ENCODE results near the gene NPHP3.
"Not testable (repeated sequence)": the region's sequence is repeated elsewhere in the genome, so short reads cannot be mapped to it uniquely, and the experiment has no call there.

NPHP3 gene, protein sequence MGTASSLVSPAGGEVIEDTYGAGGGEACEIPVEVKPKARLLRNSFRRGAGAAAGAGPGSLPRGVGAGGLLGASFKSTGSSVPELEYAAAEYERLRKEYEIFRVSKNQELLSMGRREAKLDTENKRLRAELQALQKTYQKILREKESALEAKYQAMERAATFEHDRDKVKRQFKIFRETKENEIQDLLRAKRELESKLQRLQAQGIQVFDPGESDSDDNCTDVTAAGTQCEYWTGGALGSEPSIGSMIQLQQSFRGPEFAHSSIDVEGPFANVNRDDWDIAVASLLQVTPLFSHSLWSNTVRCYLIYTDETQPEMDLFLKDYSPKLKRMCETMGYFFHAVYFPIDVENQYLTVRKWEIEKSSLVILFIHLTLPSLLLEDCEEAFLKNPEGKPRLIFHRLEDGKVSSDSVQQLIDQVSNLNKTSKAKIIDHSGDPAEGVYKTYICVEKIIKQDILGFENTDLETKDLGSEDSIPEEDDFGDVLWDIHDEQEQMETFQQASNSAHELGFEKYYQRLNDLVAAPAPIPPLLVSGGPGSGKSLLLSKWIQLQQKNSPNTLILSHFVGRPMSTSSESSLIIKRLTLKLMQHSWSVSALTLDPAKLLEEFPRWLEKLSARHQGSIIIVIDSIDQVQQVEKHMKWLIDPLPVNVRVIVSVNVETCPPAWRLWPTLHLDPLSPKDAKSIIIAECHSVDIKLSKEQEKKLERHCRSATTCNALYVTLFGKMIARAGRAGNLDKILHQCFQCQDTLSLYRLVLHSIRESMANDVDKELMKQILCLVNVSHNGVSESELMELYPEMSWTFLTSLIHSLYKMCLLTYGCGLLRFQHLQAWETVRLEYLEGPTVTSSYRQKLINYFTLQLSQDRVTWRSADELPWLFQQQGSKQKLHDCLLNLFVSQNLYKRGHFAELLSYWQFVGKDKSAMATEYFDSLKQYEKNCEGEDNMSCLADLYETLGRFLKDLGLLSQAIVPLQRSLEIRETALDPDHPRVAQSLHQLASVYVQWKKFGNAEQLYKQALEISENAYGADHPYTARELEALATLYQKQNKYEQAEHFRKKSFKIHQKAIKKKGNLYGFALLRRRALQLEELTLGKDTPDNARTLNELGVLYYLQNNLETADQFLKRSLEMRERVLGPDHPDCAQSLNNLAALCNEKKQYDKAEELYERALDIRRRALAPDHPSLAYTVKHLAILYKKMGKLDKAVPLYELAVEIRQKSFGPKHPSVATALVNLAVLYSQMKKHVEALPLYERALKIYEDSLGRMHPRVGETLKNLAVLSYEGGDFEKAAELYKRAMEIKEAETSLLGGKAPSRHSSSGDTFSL (N-terminal part only)
- 12.8 to 16.2 reads per million in 2 donors for total RNA-seq

DNA sequence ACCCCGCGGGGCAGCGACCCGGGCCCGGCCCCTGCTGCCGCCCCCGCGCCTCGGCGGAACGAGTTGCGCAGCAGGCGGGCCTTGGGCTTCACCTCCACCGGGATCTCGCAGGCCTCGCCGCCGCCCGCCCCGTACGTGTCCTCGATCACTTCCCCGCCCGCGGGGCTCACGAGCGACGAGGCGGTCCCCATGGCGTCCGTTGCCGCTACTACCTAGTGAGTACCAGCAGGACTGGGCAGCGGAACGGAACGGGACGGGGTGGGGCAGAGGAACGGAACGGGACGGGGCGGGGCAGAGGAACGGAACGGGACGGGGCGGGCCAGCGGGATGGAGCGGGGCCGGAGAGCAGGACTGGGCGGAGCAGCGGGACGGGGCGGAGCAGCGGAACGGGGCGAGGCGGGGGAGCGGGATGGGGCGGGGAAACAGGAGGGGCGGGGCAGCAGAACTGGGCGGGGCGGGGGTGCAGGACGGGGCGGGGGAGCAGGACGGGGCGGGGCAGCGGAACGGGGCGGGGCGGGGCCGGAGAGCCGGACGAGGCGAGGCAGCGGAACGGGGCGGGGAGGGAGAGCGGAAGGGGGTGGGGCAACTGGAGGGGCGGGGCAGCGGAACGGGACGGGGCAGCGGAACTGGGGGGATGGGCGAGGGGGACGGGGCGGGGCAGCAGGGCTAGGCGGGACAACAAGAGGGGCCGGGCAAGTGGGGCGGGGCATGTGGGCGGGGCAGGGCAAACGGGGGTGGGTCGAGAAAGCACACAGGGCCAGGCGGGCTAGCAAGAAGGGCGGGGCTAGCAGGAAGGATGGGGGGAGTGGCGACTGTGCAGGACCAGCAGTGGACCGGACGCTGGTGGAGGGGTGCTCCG is at the start of gene NPHP3:
NPHP3 (minus strand) TSS at position 245 of the 859 bp plus-strand sequence; CDS start at position 191, 54 bp downstream.
- peak; percentile 81 to 97 (median 97) for DNase-seq

DNA sequence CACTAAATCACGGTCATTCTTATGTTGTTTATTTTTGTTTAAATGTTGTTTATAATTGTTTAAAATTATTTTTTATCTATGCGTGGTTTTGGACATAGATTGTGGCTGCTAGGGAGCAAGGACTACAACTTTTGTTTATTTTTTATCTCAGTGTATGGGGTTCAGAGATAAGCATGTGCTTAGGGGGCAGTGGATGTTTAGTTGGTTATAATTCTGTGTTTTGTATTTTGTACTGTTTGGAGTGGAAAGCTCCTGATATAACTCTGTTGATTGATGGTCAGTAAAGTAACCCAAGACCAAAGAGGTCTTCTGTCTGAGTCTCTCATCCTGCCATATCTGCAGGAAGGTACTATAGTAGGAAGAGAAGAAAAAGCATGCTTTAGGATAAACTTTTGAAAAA is 36.5 kb upstream of the NPHP3 start:
- no peak for DNase-seq

DNA sequence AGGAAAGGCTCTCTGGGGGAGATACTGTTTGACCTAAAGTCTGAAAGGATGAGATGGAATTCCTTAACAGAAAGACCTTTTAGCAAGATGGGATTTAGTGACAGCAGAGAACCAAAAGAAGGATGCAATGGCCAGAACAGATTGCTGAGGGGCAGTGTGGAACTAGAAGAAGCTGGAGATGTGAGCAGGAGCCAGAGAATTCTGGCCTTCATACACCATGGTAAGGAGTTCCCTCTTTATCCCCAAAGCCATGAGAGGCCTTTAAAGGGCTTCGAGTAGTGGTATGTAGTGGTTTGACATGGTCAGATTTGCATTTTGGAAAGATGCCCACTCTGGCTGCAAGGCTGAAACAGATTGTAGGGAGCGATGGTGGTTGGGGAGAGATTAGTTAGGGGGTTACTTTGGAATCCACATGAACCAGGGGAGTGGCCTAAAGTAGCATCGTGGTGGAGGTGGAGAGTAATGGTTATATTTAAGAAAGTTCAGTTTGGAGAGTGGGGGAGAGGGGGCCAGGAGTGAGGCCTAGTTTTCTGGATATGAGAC is 34.0 kb upstream of the NPHP3 start:
- no peak for DNase-seq

DNA sequence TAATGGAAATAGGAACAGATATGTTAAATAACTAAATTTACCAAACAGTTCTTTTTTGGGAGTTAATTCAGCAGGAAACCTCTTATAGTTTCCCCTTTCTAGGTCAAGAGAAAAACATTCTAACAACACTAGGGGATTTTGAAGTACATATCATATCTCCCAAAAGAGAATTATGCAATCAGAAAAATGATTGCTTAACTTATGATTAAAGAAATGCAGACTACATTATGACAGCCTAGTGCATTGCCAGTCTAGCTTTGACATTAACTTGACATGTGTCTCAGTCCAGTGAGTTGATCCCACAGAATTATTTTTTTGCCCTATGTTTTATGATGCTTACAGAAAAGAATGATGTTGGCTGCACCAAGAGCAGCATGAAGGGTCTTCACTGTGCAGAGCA is 31.7 kb upstream of the NPHP3 start:
- no peak for DNase-seq

DNA sequence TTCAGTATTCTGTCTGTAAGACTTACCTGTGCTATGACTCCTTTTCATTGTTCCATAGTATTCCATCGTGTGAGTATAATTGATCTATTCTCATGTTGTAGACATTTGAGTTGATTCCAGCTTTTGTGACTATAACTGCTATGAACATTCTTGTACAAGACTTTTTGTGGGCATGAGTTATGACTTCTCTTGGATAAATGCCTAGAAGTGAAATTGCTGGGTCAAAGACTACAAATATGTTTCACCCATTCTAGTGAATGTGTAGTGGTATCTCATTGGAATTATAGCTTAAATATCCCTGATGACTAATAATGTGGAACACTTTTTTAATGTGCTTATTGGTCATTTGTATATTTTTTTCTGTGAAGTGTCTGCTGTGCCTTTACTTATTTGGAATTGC is 27.6 kb upstream of the NPHP3 start:
- no peak for DNase-seq

DNA sequence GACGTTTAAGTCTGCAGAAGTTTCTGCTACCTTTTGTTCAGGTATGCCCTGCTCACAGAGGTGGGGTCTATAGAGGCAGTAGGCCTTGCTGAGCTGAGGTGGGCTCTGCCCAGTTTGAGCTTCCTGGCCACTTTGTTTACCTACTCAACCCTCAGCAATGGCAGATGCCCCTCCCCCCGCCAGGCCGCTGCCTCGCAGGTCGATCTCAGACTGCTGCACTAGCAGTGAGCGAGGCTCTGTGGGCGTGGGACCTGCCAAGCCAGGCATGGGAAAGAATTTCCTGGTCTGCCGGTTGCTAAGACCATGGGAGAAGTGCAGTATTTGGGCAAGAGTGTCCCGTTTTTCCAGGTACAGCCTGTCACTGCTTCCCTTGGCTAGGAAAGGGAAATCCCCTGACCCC is 24.5 kb upstream of the NPHP3 start:
- DNase-seq: not testable (repeated sequence)

DNA sequence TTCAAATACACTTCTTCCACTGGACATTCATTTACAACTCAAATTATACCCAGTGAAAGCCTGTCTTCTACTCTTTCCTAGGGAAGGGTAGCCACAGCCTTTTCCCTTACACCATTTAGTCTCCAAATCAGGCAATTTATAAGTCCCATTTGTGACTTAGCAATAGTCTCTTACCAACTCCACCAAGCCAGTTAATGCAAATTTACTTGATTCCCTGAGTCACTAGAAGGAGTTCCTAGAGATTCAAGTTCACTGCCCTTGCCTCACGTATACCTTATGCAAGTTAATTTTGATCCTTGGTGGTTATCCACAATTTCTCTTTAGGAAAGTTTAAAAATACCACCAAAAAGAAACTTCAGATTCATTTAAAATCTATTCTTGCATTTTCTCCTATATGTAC is 16.1 kb upstream of the NPHP3 start:
- no peak for DNase-seq

DNA sequence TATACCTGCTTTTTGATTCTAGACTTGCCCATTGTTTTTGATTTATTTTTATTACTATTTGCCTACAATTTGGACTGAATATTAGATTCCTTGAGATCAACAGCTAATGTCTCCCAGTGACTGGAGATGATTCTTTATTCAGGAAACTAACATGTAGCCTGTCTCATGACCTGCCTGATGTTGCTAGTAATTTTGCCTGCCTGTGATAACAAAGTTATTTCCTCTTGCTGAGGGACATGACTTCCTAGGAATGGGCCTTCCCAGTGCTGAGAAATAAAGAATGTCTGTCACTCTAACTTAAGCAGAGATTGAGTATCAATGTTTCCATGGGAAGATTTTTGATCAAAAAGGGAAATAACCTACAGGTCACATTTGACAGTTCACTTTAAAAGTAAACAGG is 13.4 kb upstream of the NPHP3 start:
- DNase-seq: no peak

DNA sequence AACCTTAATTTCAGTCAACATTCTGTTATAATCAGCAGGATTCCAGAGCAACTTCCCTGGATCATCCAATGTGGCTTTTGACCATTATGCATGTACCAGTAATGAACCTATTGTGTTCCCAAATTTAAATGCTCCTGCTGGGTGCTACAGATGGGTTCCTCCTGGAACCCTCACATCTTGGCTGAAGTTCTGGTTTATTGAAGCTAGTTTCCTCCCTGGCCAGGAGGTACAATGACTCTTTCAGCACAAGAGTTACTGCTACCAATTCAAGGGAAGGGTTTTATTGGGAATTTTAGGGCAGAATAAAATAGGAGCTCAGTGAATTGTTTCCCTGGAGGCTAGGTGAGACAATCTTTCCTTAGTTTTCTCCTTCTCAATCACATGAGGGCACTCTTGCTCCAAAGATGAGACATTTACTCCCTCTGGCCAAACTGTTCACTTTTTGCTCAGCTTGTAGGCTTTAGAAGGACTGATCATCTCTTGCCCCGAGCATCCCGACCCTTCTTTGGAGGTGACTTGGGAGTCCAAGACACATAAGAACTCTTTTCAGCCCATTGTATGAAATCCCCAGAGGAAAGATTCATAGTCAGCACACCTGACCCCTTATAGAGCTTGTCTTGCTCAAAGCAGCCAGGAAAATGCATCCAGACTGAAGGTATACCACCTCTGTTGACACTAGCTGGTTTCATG is 8.8 kb upstream of the NPHP3 start:
- DNase-seq: peak in 1 of 5 experiments; percentile 25

DNA sequence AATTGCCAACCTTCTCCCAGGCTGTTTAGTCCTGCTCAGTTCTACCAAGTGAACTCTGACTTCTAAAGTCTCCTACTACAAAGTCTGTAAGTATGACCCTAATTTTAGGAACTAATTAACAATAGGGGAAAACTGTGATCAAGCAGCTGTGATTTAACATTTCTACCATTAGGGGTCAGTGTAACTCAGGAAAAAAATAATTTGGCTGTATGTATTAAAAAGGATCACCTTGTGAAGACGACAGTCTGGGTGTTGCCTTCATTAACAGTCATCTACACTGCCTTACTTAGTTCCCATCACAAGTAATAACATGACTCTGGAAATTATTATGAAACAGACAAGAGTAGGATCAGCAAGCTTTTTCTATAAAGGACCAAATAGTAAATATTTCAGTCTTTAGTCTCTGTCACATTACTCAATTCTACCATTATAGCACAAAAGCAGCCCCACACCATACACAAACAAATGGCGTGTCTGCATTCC is 4.2 kb upstream of the NPHP3 start:
- DNase-seq: peak in 2 of 5 experiments; percentile 30 to 55

DNA sequence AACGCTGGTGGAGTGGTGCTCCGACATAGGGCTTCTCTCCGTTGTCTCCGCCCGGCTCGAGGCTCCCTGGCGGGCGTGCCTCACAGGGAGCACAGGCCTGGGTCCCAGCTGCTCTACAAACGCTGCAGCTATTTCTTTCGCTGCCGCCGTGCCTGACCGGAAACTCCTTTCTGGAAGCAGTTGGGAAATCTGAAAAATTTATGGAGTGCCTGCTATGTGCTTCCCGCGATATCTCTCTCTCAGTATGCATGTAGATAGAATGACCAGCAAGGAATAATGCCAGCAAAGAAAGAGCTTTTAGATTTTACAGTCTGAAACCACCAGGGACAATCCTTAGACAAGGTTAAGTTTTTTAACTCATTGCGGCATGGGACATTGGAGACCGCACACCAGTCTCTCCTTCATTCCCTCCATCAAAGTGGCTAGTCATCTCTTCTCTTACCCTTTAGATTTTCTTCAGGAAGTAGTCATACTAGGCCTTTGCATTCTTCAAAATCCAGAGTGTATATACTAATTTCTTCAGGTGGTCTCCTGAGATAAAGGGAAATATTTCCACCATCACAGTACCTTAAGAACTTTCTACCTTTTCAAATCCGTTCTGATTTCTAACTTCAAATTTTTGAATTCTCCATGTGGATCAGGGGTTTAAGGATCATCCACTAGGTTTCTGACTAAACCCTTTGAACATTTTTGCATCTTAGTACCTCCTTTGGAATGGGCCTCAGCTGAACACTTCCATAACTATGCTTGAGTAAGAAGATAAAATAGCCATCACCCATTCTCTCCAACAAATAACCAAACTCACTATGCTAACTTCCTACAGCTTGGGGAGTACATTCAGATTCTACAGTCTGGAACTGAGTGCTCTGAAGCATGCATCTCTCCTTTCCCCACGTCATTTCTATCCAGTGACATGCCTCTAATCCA is 1.1 kb upstream of the NPHP3 start:
- DNase-seq: no peak

DNA sequence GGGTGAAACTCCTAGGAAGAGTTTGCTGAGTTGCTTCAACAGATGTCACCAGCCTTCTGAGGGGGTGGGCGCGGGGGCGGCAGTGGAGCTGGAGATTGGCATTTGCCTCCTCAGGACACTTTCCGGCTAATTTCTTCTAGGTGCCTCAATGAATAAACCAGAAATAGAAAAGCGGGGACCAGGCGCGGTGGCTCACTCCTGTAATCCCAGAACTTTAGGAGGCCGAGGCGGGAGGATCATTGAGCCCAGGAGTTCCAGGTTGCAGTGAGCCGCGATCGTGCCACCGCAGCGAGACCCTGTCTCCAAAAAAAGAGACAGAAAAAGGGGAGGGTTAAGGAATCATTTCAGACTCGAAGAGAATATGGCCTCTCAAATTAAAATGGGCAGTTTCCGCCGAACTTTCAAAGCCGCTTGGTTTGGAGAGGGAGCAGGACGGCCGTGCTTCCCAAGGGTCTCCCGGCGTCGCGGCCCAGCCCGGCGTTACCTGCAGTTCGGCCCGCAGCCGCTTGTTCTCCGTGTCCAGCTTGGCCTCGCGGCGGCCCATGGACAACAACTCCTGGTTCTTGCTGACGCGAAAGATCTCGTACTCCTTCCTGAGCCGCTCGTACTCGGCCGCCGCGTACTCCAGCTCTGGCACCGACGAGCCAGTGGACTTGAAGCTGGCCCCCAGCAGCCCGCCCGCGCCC is 587 bp downstream of the NPHP3 start:
- DNase-seq: no peak

DNA sequence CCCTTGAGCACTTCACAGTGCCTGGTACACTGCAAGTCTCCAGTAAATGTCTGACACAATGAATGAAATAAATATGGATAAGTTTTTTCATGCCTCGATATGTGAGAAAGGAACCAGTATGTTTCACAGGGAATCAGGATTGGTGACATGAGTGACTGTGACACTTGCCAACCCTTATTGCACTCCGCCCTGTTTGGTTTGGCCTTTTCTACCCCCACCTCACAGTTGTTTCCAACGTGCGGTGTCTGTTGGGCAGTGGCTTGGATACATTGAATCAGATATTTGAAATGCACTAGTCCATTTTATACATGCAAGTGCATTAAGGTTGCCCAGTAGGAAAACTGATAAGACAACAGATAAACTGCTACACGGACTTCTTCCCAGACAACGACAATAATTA is 2.0 kb downstream of the NPHP3 start:
- no peak for DNase-seq

DNA sequence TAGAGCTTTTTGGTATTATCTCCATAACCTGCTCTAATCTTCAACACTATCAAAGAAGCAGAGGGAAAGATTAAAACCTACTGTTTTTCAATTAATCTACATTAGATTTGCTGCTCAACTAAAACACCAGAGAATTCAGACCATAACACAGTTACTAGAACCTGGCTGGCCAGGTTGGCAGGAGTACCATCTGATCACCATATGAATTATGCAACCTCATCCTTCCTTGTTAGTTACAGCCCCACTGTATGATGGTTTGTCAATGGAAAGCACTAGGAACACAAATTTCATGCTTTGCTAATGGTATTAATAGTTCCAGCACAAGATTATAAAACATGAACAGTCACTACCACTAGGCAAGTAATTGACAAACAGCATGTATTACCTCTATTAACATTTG is 5.8 kb downstream of the NPHP3 start:
- no peak for DNase-seq

DNA sequence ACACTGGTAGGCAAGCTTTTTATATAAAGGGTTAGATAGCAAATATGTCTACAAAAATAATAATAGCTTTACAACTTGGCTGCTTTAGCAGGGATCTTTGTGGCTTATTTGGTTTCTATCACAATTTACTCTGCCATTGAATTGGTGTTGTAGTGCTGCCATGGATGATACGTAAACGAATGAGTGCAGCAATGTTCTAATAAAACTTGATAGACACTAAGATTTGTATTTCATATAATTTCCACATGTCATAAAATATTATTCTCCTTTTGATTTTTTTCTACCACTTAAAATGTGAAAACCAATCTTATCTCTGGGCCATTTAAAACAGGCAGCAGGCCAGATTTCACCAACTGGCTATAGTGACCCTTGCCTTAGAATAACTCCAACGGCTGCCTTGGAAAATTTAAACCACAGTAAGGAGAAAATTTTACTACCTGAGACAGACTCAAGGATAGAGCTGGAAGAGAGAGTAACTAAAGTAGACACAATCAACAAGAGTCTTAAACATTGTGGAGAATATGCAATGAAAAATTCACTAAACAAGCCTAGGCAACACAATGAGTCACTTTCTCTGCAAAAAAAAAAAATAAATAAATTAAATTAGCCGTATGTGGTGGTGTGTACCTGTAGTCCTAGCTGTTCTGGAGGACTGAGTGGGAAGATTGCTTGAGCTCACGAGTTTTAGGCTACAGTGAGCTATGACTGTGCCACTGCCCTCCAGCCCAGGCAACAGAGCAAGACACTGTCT is 8.1 kb downstream of the NPHP3 start:
- DNase-seq: no peak

DNA sequence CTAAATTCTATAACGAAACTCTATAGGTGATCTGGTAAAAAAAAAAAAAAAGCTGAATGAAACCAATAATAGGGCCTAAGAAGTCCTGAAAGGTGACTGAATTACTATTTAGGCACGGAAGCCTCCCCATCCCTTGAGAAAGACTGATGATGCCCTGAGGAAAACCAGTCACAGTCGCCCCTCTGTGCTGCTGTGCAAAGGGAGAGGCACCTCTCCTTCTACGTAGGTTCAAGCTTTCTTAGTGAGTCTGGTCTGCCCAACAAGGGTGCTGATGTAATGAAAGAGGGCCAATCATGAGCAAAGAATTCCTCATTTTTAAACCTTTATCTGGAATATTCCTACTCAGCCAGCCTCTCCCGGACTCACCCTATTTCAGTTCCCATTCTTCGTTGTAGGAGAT is 11.9 kb downstream of the NPHP3 start:
- DNase-seq: no peak

DNA sequence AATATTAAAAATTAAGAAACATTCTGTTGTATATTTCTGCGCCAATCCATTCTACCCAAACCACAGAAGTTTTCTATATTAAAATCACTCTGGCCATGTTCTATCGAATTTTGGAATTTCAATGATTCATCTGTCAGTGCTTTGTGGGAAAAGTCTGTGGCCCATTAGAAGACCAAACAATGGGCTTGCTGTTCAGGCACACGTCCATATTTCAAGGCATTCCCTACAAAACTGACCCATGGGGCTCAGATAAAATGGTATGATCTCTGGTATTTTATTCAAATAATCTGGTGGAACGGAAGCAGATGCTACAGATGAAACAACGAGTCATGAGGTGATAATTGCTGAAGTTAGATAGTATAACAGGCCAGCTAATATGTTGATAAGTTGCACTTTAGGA is 12.4 kb downstream of the NPHP3 start:
- DNase-seq: no peak

DNA sequence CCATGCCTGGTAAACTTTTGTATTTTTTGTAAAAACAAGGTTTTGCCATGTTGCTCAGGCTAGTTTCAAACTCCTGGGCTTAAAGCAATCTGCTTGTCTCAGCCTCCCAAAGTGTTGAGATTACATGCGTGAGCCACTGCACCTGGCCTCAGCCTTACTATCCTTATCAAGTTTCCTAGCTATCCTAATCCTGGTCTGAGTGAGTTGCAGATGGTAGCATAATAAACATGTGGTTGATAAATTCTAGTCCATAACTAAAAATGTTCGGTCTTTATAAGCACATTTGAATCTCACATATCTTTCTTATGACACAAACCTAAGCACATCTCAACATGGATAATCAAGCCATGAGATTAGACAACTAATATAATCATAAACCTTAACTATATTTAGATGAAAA is 18.5 kb downstream of the NPHP3 start:
- no peak for DNase-seq

All from T-helper 2 cell (primary cell).